ENCODE data around the gene KDM4C. TPM values are rescaled to one million over a fixed set of nuclear protein-coding genes. Genes with fewer than 3 reads are reported as not detected.

Gene KDM4C
- total RNA-seq, 2 experiments from 2014 or later = 51.5 to 60.3 TPM

- H3K9me3 ChIP-seq (ENCODE audit: low read length) = no peaks in the 10 kb centered on the region
- TF ChIP-seq EZH2phosphoT487 (IDR thresholded peaks at IDR 0.05; ENCODE audit: borderline replicate concordance, low read depth, low read length) (no peak), CTCF (conservative IDR thresholded peaks at IDR 0.05; ENCODE audit: low read length) (no peak)
- ChIA-PET POLR2A (no interaction called here), CTCF (ENCODE audit: unreplicated experiment) (no interaction called here)
- no peak overlapping the region for H3K4me2 ChIP-seq (ENCODE audit: low read length)
- no peaks in the 10 kb centered on the region for H3K79me2 ChIP-seq (ENCODE audit: insufficient read depth, low read depth, low read length)
- no peak overlapping the region for H2AFZ ChIP-seq (ENCODE audit: low read length)
- no peak overlapping the region for H3K27ac ChIP-seq (ENCODE audit: low read depth, low read length, poor library complexity, severe bottlenecking)
- DNase-seq (ENCODE audit: low spot score) = no peak
- H3K4me3 ChIP-seq (ENCODE audit: low read depth, low read length, poor library complexity, severe bottlenecking) = no peak overlapping the region
- intact Hi-C loops (cut with micrococcal nuclease; ENCODE audit: unreplicated experiment) = no loop called here
- BruUV-seq (replicated peaks) = no TSS peak
- no peaks in the 10 kb centered on the region for H4K20me1 ChIP-seq (ENCODE audit: insufficient read depth, low read length)
- H3K4me1 ChIP-seq (ENCODE audit: insufficient read depth, low read length, poor library complexity, severe bottlenecking) = no peaks in the 10 kb centered on the region
- 0 out of 2 replicates have a peak, but pooled peaks cover 4% of the 10 kb centered on the region for H3K36me3 ChIP-seq (ENCODE audit: insufficient read depth, low read length)
- H3K9me2 ChIP-seq (ENCODE audit: insufficient read depth, low read length) = no peaks in the 10 kb centered on the region
These were observed 325.4 kb downstream of the KDM4C start for GRCh38 chr9:7083192-7083591.

GRCh38 chr9:7085357-7085756 is 327.6 kb downstream of the KDM4C start:
- Histone ChIP-seq H3K27ac (ENCODE audit: low read depth, low read length, poor library complexity, severe bottlenecking) (no peak overlapping the region), H3K9me3 (ENCODE audit: low read length) (no peaks in the 10 kb centered on the region), H3K9me2 (ENCODE audit: insufficient read depth, low read length) (no peaks in the 10 kb centered on the region), H4K20me1 (ENCODE audit: insufficient read depth, low read length) (no peaks in the 10 kb centered on the region), H3K79me2 (ENCODE audit: insufficient read depth, low read depth, low read length) (no peaks in the 10 kb centered on the region), H3K4me3 (ENCODE audit: low read depth, low read length, poor library complexity, severe bottlenecking) (no peak overlapping the region), H3K4me1 (ENCODE audit: insufficient read depth, low read length, poor library complexity, severe bottlenecking) (no peaks in the 10 kb centered on the region), H3K36me3 (ENCODE audit: insufficient read depth, low read length) (no peaks in the 10 kb centered on the region), H3K4me2 (ENCODE audit: low read length) (no peak overlapping the region), H2AFZ (ENCODE audit: low read length) (no peak overlapping the region)
- TF ChIP-seq CTCF (conservative IDR thresholded peaks at IDR 0.05; ENCODE audit: low read length) (no peak), EZH2phosphoT487 (IDR thresholded peaks at IDR 0.05; ENCODE audit: borderline replicate concordance, low read depth, low read length) (no peak)
- ChIA-PET POLR2A (interaction anchor here (0.5 kb wide), 1 partner anchor 243 kb away, joined by 4 read pairs; no protein-coding TSS in a partner anchor), CTCF (ENCODE audit: unreplicated experiment) (no interaction called here)
- intact Hi-C loops (cut with micrococcal nuclease; ENCODE audit: unreplicated experiment) = no loop called here
- no peak for DNase-seq (ENCODE audit: low spot score)
- no TSS peak for BruUV-seq (replicated peaks)

- H3K4me3 ChIP-seq (ENCODE audit: low read depth, low read length, poor library complexity, severe bottlenecking) = no peak overlapping the region
- intact Hi-C loops (cut with micrococcal nuclease; ENCODE audit: unreplicated experiment) = no loop called here
- POLR2A ChIA-PET = no interaction called here
- H4K20me1 ChIP-seq (ENCODE audit: insufficient read depth, low read length) = no peaks in the 10 kb centered on the region
- no peaks in the 10 kb centered on the region for H3K36me3 ChIP-seq (ENCODE audit: insufficient read depth, low read length)
- CTCF ChIA-PET (ENCODE audit: unreplicated experiment) = interaction anchor here (0.6 kb wide), 1 partner anchor 176 kb away, joined by 3 read pairs; no protein-coding TSS in a partner anchor
- H3K79me2 ChIP-seq (ENCODE audit: insufficient read depth, low read depth, low read length) = no peaks in the 10 kb centered on the region
- H3K27ac ChIP-seq (ENCODE audit: low read depth, low read length, poor library complexity, severe bottlenecking) = no peak overlapping the region
- no peak overlapping the region for H3K4me2 ChIP-seq (ENCODE audit: low read length)
- H3K4me1 ChIP-seq (ENCODE audit: insufficient read depth, low read length, poor library complexity, severe bottlenecking) = no peaks in the 10 kb centered on the region
- BruUV-seq (replicated peaks) = no TSS peak
- no peaks in the 10 kb centered on the region for H3K9me3 ChIP-seq (ENCODE audit: low read length)
- no peaks in the 10 kb centered on the region for H3K9me2 ChIP-seq (ENCODE audit: insufficient read depth, low read length)
- H2AFZ ChIP-seq (ENCODE audit: low read length) = no peak overlapping the region
- DNase-seq (ENCODE audit: low spot score) = no peak
- no peak for TF ChIP-seq EZH2phosphoT487 (IDR thresholded peaks at IDR 0.05; ENCODE audit: borderline replicate concordance, low read depth, low read length)
- no peak for TF ChIP-seq CTCF (conservative IDR thresholded peaks at IDR 0.05; ENCODE audit: low read length)
These were observed 328.6 kb downstream of the KDM4C start for GRCh38 chr9:7086389-7086788.
